HepG2 (cell line): ENCODE data around the gene PLCXD3. TPM values are rescaled to one million over a fixed set of nuclear protein-coding genes. Genes with fewer than 3 reads are reported as not detected.

Experiments used
- ATAC-seq: fragments of 200-7000 bp; cut with Tn5 transposase; 3 replicates; pipeline ENCODE4 v1.9.1; 2020; ENCODE audit warnings: mild to moderate bottlenecking, moderate library complexity
- BruUV-seq: library from RNA; stranded (reverse); fragments of 400-500 nt; replicated peaks from 2 replicates; lab custom pipeline; 2021; lab: Mats Ljungman, UMichigan
- CTCF ChIA-PET: fragments of 300-600 bp; formaldehyde crosslinking; extraction: SDS; loops from one replicate; lab custom pipeline; 2021; ENCODE audit warnings: low total read pairs, inconsistent platforms, low intra/inter-chr PET ratio; lab: Yijun Ruan, JAX
- POLR2A ChIA-PET: fragments of 350-600 bp; sonication (Branson Sonifier 250); formaldehyde crosslinking; loops from one replicate; lab custom pipeline; 2020; ENCODE audit warnings: antibody characterized with exemption, inconsistent platforms; lab: Yijun Ruan, JAX
- DNase-seq: peaks from one replicate; pipeline ENCODE4 v3.0.0-alpha.2; 2015; ENCODE audit warnings: low spot score
- FAIRE-seq: peaks from 3 replicates; lab custom pipeline; 2011; peaks lifted over from hg19 to GRCh38; lab: Jason Lieb, UNC
- H2AFZ ChIP-seq: one replicate; pipeline ENCODE4 v1.6.1; 2011; ENCODE audit warnings: low read length, inconsistent platforms
- H3K27ac ChIP-seq: fragments of 300-600 bp; 3 replicates; pipeline ENCODE4 v1.8.0; 2011; ENCODE audit warnings: mixed run types, mild to moderate bottlenecking, mixed read lengths, low read length, inconsistent platforms; ENCODE audit not compliant: insufficient read depth; ENCODE audit errors: extremely low read length
- H3K27me3 ChIP-seq, 2 experiments: fragments of 200-600 bp in 1 of 2; 2 replicates in 1 of 2; 3 replicates in 1 of 2; pipeline versions ENCODE4 v1.6.0 to v1.8.0; 2011; ENCODE audit warnings: low read length in 2 of 2, mild to moderate bottlenecking in 2 of 2, moderate library complexity in 2 of 2, inconsistent platforms in 1 of 2; ENCODE audit not compliant: insufficient read depth in 2 of 2, control insufficient read depth in 1 of 2
- H3K36me3 ChIP-seq, 2 experiments: fragments of 200-600 bp in 1 of 2; replicated peaks in 1 of 2; 2 replicates in 1 of 2; 3 replicates in 1 of 2; pipeline versions ENCODE4 v1.5.1 to v1.8.0; 2011; ENCODE audit warnings: low read length in 2 of 2, inconsistent platforms in 1 of 2; ENCODE audit not compliant: insufficient read depth in 2 of 2, control insufficient read depth in 1 of 2
- H3K4me1 ChIP-seq: 2 replicates; pipeline ENCODE4 v1.5.1; 2012; ENCODE audit warnings: low read length, inconsistent platforms; ENCODE audit not compliant: insufficient read depth
- H3K4me2 ChIP-seq: 2 replicates; pipeline ENCODE4 v1.6.0; 2011; ENCODE audit warnings: low read depth, low read length, inconsistent platforms
- H3K4me3 ChIP-seq, 3 experiments: fragments of 200-600 bp in 1 of 3; sonication (generic), shearing (Covaris generic) in 1 of 3; replicated peaks in 1 of 3; 2 replicates each; pipeline ENCODE4 v1.5.1; 2011 to 2016; ENCODE audit warnings: low read length in 3 of 3, inconsistent platforms in 2 of 3, low read depth in 2 of 3, mild to moderate bottlenecking in 2 of 3, control low read depth in 1 of 3, mixed read lengths in 1 of 3; ENCODE audit not compliant: insufficient read depth in 1 of 3
- H3K79me2 ChIP-seq: one replicate; pipeline ENCODE4 v1.6.1; 2011; ENCODE audit warnings: low read length, inconsistent platforms; ENCODE audit not compliant: insufficient read depth
- H3K9ac ChIP-seq: 2 replicates; pipeline ENCODE4 v1.6.0; 2011; ENCODE audit warnings: mild to moderate bottlenecking, low read depth, low read length, inconsistent platforms; ENCODE audit not compliant: insufficient read depth
- H3K9me3 ChIP-seq: 2 replicates; pipeline ENCODE4 v1.5.1; 2012; ENCODE audit warnings: mild to moderate bottlenecking, low read length
- H4K20me1 ChIP-seq: 2 replicates; pipeline ENCODE4 v1.6.0; 2011; ENCODE audit warnings: inconsistent platforms, mild to moderate bottlenecking, low read length, moderate library complexity; ENCODE audit not compliant: insufficient read depth
- ARNT ChIP-seq: fragments of 450-650 bp; IDR thresholded peaks from 2 replicates; pipeline ENCODE4 v1.6.1; 2017
- CC2D1A ChIP-seq: sonication (generic); formaldehyde crosslinking; IDR thresholded peaks from 2 replicates; pipeline ENCODE4 v1.8.1; 2023; ENCODE audit warnings: mild to moderate bottlenecking, missing genetic modification reagents
- GTF2F1 ChIP-seq: fragments of 150-350 bp; IDR thresholded peaks from 2 replicates; pipeline ENCODE4 v1.6.1; 2014; ENCODE audit warnings: low read length
- HDAC2 ChIP-seq: sonication (generic); formaldehyde crosslinking; IDR thresholded peaks from 2 replicates; pipeline ENCODE4 v1.4.0; 2020; ENCODE audit warnings: missing genetic modification reagents
- HIC2 ChIP-seq: sonication (generic); formaldehyde crosslinking; IDR thresholded peaks from 2 replicates; pipeline ENCODE4 v1.9.0; 2022; ENCODE audit warnings: low read depth, missing genetic modification reagents
- HNRNPH1 ChIP-seq: fragments of 200-400 bp; formaldehyde crosslinking; optimal IDR thresholded peaks from 2 replicates; pipeline ENCODE3; 2017; ENCODE audit warnings: mild to moderate bottlenecking, low read depth, low read length
- JDP2 ChIP-seq: sonication (generic); formaldehyde crosslinking; IDR thresholded peaks from 2 replicates; pipeline ENCODE4 v1.8.1; 2022; ENCODE audit warnings: missing genetic modification reagents, borderline replicate concordance
- KAT7 ChIP-seq: IDR thresholded peaks from 2 replicates; pipeline ENCODE4 v1.6.1; 2018; ENCODE audit warnings: borderline replicate concordance, missing compliant biosample characterization
- MIXL1 ChIP-seq: IDR thresholded peaks from 2 replicates; pipeline ENCODE4 v1.6.1; 2016
- MXD1 ChIP-seq: sonication (generic); formaldehyde crosslinking; IDR thresholded peaks from 2 replicates; pipeline ENCODE4 v1.4.0; 2020; ENCODE audit warnings: mild to moderate bottlenecking, missing genetic modification reagents
- NFKBIZ ChIP-seq: IDR thresholded peaks from 2 replicates; pipeline ENCODE4 v1.6.1; 2018; ENCODE audit warnings: missing genetic modification reagents, missing compliant biosample characterization
- PITX1 ChIP-seq: sonication (generic); formaldehyde crosslinking; IDR thresholded peaks from 2 replicates; pipeline ENCODE4 v1.5.1; 2020; ENCODE audit warnings: mild to moderate bottlenecking, missing genetic modification reagents
- PLRG1 ChIP-seq: fragments of 450-650 bp; conservative IDR thresholded peaks from 2 replicates; pipeline ENCODE4 v1.6.1; 2016
- REL ChIP-seq: sonication (generic); formaldehyde crosslinking; conservative IDR thresholded peaks from 2 replicates; pipeline ENCODE4 v1.8.0; 2022; ENCODE audit warnings: mild to moderate bottlenecking, missing genetic modification reagents, moderate library complexity
- RFXANK ChIP-seq: IDR thresholded peaks from 2 replicates; pipeline ENCODE4 v1.6.1; 2016
- SMC3 ChIP-seq: IDR thresholded peaks from 2 replicates; pipeline ENCODE4 v1.6.1; 2011; ENCODE audit warnings: low read length, improper control_type of control experiment
- ZNF12 ChIP-seq: sonication (generic); formaldehyde crosslinking; IDR thresholded peaks from 2 replicates; pipeline ENCODE4 v1.5.0; 2020; ENCODE audit warnings: missing genetic modification reagents
- ZNF839 ChIP-seq: sonication (generic); formaldehyde crosslinking; IDR thresholded peaks from 2 replicates; pipeline ENCODE4 v1.4.0; 2020; ENCODE audit warnings: missing genetic modification reagents, mild to moderate bottlenecking, borderline replicate concordance
- WGBS: methylation state at CpG from one replicate; pipeline ENCODE4 v1.1.6; 2017; ENCODE audit warnings: low lambda C conversion rate; 5-methylcytosine and 5-hydroxymethylcytosine counted together
- in situ Hi-C: cut with HindIII; loops from 2 replicates; pipeline ENCODE4 v1.10.0; 2017; ENCODE audit warnings: low pct_unique_long_range_greater_than_20kb; ENCODE audit not compliant: extremely low pct_ligation_motif_present
- intact Hi-C: fragments of 100-400 bp; cut with micrococcal nuclease; formaldehyde crosslinking; loops from one replicate; pipeline ENCODE4 v1.10.0; 2022; ENCODE audit not compliant: unreplicated experiment
- polyA plus RNA-seq, 8 experiments: library from polyadenylated mRNA; depleted of rRNA in 3 of 8; stranded (reverse) in 7 of 8; unstranded in 1 of 8; fragments of >200 nt; fragmentation: Illumina TruSeq in 4 of 8; extraction: Trizol in 4 of 8; gene quantifications; 2 replicates each; pipeline versions ENCODE4 v1.2.1 to v1.2.3, GENCODE V29; 2011 to 2016; ENCODE audit warnings: low read depth in 4 of 8, missing spikeins in 1 of 8, mixed read lengths in 1 of 8; ENCODE audit not compliant: insufficient read depth in 1 of 8
- total RNA-seq, 5 experiments: library from RNA; depleted of rRNA; stranded (reverse); fragments of >200 nt; fragmentation: Illumina TruSeq; extraction: Trizol; gene quantifications; 2 replicates each; pipeline ENCODE4 v1.2.3, GENCODE V29; 2016; ENCODE audit warnings: low read depth in 1 of 5
- TF ChIP-seq, protein P1 (sequence below): sonication (generic); formaldehyde crosslinking; IDR thresholded peaks from 2 replicates; pipeline ENCODE4 v1.9.0; 2021; ENCODE audit warnings: missing genetic modification reagents, borderline replicate concordance
- TF ChIP-seq, protein P2 (sequence below), 2 experiments: fragments of 450-650 bp in 1 of 2; sonication (generic) in 1 of 2; formaldehyde crosslinking; IDR thresholded peaks; 2 replicates each; pipeline versions ENCODE4 v1.5.0 to v1.8.0; 2020 to 2022; ENCODE audit warnings: mild to moderate bottlenecking in 1 of 2, missing genetic modification reagents in 1 of 2

Gene PLCXD3
- total and polyA plus RNA-seq, 2 of the 13 experiments (the other 11 are each of a cell fraction or from before 2014, with no cell fraction given) = not detected

GRCh38 chr5:41336471-41336870 lies 173.9 kb downstream of the PLCXD3 start (continued):
- TF ChIP-seq NFKBIZ (no peak), HIC2 (CRISPR knock-in tag) (no peak), MXD1 (CRISPR knock-in tag) (no peak), SMC3 (no peak), KAT7 (no peak), MIXL1 (CRISPR knock-in tag) (no peak), REL (CRISPR knock-in tag) (no peak), GTF2F1 (no peak)
- TF ChIP-seq, protein P1, sequence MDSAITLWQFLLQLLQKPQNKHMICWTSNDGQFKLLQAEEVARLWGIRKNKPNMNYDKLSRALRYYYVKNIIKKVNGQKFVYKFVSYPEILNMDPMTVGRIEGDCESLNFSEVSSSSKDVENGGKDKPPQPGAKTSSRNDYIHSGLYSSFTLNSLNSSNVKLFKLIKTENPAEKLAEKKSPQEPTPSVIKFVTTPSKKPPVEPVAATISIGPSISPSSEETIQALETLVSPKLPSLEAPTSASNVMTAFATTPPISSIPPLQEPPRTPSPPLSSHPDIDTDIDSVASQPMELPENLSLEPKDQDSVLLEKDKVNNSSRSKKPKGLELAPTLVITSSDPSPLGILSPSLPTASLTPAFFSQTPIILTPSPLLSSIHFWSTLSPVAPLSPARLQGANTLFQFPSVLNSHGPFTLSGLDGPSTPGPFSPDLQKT = no peak

- intact Hi-C loops = loop anchor here (5.0 kb wide), 1 partner anchor 433 kb away; no protein-coding TSS in a partner anchor
- BruUV-seq = no TSS peak
Measured at GRCh38 chr5:41335596-41336181, 174.7 kb downstream of the PLCXD3 start.

More at GRCh38 chr5:41335596-41336181, 174.7 kb downstream of the PLCXD3 start:
- no peak for FAIRE-seq
- ATAC-seq = no peak
- Histone ChIP-seq H2AFZ (no peak overlapping the region), H3K9ac (no peak overlapping the region), H3K9me3 (no peaks in the 10 kb centered on the region), H3K36me3 (no peaks in the 10 kb centered on the region), H3K4me2 (no peak overlapping the region), H3K27me3 (no peaks in the 10 kb centered on the region; a peak in 1 of 5 replicates), H3K79me2 (no peaks in the 10 kb centered on the region), H3K4me3 (no peak overlapping the region), H4K20me1 (no peaks in the 10 kb centered on the region), H3K4me1 (no peaks in the 10 kb centered on the region), H3K27ac (no peak overlapping the region)
- WGBS = 13% methylated on average over 4 of the region's 4 CpGs
- TF ChIP-seq HNRNPH1 (no peak), PLRG1 (no peak), CC2D1A (CRISPR knock-in tag) (no peak), ZNF12 (CRISPR knock-in tag) (no peak), ARNT (no peak), RFXANK (CRISPR knock-in tag) (no peak), JDP2 (CRISPR knock-in tag) (no peak), PITX1 (CRISPR knock-in tag) (no peak), ZNF839 (CRISPR knock-in tag) (no peak), HDAC2 (CRISPR knock-in tag) (no peak)
- TF ChIP-seq, protein P2, sequence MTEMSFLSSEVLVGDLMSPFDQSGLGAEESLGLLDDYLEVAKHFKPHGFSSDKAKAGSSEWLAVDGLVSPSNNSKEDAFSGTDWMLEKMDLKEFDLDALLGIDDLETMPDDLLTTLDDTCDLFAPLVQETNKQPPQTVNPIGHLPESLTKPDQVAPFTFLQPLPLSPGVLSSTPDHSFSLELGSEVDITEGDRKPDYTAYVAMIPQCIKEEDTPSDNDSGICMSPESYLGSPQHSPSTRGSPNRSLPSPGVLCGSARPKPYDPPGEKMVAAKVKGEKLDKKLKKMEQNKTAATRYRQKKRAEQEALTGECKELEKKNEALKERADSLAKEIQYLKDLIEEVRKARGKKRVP (CRISPR knock-in tag; IDR thresholded peaks at IDR 0.05) = no peak
- ChIA-PET CTCF (no interaction called here), POLR2A (no interaction called here)
- DNase-seq = no peak
- in situ Hi-C loops = no loop called here
